HTR-8/SVneo (cell line): ENCODE measurements around the gene MBIP.

Source experiments
- DNase-seq: peaks from one replicate; pipeline ENCODE4 v3.0.0; 2011; ENCODE audit warnings: low spot score, mixed read lengths; ENCODE audit not compliant: insufficient read length
- FAIRE-seq: peaks from 2 replicates; lab custom pipeline; 2011; peaks lifted over from hg19 to GRCh38; lab: Jason Lieb, UNC

MBIP gene

DNA sequence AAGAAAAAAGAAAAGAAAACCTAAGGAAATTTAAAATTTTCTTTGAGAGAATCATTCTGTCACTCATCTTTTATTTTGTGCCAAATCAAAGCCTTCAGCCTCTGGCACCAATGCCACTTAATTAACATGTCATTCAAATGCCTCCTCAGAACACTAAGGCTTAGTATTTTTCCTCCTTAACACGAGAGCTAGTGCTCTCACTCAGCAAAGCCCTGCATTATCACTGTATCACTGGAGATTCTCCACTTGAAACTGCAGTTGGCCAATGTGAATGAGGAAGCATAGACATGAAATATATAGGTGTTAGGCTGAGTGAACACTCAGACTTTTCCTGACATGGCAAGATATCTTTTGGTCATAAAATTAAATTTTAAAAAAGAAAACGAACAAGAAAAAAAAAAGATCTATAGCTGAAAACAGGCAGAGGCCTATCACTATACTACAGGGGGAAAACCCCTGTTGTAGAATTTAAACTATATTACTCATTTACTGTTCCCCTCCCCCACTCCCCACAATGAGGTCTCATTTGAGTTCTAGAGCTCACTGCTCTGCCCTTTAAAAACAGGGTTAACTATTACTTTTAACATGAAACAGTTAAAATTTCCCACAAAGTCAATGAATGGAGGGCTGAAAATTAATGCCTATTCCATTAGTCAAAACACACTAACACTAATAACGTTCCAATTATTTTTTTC is 5.1 kb downstream of the MBIP start:
- no peak for DNase-seq
- no peak for FAIRE-seq

DNA sequence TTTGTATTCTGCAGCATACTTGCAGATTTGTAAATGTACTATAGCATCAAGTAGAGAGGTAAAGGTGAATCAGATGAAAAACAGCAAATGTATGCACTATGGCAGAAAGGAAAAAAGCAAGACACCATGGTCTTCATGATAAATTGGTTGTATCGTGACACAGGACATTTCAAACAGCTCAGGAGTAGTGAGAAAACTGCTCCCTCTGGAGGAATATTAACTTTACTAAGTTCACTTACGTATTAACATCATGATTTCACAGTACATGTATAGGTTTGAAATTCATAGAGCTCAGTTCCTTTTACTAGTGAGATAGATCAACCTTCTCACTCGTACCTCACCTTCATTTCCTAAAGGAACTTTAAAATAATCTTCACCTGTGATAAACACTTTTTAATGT is 6.5 kb downstream of the MBIP start:
- DNase-seq (no peak), FAIRE-seq (no peak)

DNA sequence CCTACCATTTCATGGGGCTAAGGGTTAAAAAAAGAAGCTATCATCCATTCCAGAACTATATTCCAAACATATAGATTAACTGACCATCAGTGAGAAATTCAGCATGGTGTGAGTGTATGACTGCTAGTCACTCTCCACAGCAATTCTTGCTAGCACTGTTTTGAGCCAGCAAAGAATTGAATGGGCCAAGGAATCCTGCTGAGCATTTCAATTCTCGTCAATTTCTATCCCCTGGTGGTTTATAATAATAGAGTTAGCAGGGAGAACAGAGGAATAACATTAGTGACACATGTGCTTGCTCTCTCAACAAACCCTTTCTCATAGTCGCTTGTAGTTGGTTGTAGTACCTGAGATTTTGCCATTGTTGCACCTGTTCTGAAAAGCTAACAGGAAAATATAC is 7.2 kb downstream of the MBIP start:
- FAIRE-seq (no peak), DNase-seq (no peak)

DNA sequence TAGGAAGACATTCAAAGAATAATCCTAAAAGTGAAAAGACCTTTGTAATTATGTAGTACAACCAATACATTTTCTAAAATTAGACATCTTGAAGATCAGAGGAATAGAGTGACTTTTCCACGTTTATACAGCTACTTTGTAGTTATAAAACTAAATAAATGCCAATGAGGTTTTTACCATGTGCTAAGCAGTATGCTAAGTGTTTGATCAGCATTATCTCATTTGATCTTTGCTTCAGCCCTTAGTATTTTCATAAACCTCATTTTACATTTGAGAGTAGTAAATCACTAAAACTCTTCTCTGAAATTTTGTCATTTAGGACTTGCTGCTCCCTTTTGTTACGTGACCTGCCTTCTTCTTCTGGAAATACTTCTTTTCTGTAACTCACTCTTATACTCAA is 13.6 kb downstream of the MBIP start:
- FAIRE-seq, result no peak
- no peak for DNase-seq

DNA sequence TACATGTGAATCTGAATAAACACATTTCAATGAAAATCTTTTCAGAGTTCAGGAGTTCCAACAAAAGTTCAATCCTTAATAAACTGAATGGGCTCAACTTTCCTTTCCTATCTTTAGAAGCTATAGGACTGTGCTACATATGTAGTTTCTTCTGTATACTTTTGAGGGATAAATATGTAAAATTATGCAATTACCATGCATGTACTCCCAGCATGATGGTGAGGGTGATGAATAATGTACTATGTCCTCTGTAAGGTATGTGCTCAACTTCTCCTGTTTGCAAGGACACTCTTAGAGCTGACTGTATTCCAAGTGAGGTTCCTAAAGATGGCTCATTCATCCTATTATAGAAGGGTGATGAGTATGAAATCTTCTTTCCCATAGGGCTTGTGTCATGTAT is 15.5 kb downstream of the MBIP start:
- FAIRE-seq, result no peak

DNA sequence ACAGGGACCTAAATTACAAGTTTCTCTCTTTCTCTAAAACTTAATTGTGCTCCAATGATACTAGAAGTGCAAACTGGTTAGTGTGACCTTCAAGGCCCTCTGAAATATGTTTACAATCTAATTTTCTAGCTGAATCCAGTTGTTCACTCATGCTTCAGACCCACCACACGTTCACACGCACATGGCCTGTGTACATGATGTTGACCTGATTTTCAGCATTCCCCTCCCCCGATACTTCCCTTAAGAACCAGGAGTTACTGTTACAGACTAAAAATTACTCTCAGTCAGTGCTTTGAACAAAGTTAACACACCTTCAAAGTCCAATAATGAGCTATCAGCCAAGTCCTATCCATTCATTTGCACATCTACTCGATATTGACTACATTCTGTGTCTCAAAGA is 16.5 kb downstream of the MBIP start:
- no peak for FAIRE-seq
- no peak for DNase-seq

More for the DNA sequence above, 15.5 kb downstream of the MBIP start:
- no peak for DNase-seq

DNA sequence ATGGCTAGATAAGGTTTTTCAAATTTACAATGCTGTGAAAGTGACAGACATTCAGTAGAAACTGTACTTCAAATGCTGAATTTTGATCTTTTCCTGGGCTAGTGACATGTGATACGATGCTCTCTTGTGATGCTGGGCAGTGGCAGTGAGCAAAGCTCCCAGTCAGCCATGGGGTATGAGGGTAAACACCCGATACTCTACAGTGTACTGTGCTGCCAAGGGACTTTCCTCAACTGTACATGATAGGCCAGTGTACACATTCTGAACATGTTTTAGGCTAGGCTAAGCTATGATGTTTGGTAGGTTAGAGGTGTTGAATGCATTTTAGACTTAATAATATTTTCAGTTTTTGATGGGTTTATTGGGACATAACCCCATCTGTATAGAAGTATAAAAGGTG is 17.6 kb downstream of the MBIP start:
- DNase-seq (no peak), FAIRE-seq (no peak)

DNA sequence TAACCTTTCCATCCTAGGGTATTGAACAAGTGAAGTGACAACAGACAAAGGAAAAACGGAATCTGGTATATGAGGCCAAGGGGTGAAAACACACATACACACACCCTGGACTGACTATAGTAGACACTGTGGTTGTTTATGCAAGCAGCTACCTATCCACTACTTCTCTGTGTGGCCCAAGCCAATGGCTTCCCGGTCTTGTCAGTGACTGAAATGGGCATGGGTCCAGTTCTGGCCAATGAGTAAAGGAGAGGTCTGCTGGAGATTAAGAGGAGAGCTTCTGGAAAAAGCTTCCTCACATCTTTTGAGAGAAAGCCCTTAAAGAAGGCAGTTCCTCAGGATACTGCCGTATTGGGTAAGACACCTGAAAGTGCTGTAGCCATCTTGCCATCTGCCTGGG is 19.3 kb downstream of the MBIP start:
- no peak for DNase-seq
- FAIRE-seq, result no peak

DNA sequence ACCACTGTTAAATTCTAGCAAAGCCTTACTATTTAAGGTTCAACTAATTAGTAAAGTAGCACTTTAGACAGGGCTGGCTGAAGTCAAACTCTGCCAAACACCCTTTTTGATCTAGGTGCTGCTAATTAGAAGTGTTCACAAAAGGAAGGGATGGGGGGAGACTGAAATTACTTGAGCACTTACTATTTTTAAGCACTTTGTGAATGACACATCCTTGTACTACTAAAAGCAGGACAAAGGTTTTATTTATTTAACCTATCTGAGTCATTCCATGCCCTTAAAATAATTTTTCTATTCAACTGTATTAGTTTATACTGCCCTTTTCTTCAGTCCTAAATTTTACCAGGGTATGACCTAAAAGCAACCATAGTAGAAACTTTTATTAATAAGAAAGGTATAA is 20.1 kb downstream of the MBIP start:
- DNase-seq, result no peak
- no peak for FAIRE-seq

DNA sequence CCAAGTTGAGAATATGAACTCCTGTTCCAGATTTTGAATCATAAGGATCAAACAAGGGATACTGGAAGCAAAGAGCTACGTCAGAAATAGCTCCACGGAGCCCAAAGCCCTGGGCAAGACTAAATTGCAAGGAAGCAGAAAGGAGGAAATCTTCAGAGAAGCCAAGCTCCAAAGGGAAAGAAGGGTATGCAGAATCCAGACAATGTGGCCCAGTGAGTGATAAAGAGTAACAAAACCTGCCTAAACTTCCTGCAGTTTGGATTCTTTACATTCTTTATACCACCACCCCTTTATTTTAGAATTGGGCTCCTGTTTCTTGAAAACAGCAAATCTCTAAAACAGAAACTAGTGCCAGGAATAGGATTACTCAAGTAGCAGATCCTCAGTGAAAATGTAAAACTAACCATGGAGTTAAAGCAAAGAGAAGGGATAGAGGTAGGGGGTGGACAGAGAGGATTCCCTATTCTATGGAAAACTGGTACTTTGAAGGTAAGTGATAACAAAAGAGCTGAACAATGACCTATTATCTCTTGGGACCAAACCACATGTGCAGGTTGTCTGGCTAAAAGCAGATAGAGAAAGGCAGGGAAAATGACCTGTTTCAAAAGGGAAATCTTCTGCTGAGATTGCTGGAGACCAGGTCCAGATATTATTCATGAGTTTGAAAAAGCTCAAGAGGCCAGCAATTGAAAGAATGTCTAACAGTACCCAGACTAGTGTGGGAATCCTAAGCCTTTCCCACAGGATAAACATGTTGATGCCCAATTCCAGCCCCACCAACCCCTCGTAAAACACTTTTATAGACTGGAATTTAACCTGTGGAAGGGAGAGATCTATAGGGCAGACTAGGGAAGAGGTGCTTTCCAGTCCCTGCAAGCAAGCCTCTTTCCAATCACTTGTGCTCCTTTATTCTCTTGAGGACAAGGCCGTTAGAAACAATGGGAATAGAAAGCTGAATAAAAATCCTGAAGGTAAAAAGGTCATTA is 24.5 kb downstream of the MBIP start:
- no peak for FAIRE-seq
- no peak for DNase-seq

DNA sequence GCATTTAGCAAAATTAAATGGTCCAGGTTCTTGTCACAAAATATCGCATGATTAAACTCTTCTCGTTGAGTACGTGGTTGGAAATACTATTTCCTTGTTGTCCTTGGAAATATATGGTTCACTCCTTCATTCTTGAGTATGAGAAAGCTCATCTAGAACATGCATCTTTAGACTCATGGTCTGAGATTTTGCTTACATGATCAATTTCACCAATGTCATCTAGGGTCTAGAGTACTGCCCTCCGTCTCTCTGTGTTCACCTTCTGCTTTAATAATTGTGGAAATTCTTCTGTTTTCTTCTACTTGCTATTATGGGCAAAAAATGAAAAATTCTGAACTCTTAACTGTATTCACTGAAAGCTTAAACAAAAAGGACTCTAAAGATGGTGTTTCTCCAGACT is 25.9 kb downstream of the MBIP start:
- DNase-seq (no peak), FAIRE-seq (no peak)

DNA sequence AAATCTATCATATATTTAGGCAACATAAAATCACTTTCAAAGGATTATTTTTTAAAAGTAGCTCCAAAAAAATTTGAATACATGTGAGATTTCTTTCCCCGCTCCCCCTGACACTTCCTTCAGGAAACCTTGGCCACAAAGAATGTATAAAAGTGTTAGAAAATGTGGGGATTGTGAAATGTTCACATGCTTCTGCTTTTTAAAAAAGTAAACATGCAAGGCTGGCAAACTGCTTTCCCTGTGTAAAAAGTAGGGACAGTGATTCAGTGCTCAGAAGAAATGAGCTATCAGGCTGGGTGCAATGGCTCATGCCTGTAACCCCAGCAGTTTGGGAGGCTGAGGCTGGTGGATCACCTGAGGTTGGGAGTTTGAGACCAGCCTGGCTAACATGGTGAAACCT is 26.6 kb downstream of the MBIP start:
- no peak for FAIRE-seq
- DNase-seq, result no peak

DNA sequence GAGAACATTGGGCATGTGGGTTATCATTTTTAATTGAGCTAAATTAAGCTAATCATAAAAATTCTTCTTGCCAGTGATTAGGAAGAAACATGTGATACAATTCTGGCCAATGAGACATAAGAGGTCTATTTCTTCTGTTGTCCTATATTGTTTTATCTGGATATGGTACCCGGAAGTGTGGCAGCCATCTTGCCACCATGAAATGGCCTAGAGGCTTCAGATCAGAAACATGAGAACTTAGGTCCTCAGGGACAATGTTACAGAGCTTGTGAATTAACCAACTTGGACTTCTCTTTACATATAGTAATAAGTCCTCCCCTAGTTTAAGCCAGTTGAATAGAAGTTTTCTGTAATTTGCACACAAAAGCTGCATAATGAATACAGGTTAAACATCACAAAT is 30.5 kb downstream of the MBIP start:
- DNase-seq, result no peak
- FAIRE-seq, result no peak

DNA sequence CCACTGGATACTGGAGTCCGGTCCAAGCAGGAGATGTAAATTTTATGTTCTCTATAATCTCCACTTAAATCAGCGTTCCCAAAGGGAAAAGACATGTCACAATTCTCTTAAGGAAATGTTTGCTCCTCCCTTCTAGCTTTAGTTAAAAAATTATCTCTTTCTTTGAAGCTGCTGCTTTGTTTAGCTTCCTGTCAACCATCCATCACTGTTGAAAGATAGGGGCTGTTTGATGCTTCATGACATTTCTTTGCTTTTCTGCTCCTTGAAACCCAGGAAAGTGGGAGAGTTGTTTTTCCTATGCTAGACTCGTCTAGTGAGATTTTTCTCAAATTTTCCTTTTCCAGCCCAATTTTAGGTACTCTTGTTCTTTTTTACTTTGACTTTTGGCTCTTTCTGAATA is 31.9 kb downstream of the MBIP start:
- FAIRE-seq (no peak), DNase-seq (no peak)

DNA sequence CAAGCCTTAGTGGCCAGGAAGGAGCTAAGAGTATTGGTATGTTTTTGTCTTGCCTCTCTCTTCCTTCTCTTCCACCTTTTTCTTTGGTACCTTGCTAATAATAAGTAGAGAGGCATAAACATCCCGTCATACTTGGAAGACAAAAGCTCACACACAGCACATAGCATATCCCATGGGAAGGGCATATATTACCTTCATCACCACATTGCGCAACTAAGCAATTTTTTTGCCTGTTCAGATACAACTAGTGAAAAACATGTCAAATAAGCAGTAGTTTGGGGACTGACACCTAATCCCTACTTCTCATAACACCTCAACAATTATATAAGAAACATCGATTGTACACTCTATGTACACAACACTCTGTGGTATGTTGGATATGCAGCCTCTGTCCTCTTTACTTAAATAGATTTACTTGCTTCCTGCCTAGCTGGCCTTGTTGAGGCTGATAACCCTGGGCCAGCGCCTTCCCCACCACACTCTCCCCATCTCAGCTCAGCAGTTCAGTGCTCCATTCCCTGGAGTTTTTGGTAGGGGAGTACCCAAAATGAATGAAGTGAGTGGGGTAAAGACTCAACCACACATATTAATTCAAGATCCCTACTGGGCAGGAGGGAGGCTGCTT is 35.4 kb downstream of the MBIP start:
- no peak for DNase-seq
- no peak for FAIRE-seq

DNA sequence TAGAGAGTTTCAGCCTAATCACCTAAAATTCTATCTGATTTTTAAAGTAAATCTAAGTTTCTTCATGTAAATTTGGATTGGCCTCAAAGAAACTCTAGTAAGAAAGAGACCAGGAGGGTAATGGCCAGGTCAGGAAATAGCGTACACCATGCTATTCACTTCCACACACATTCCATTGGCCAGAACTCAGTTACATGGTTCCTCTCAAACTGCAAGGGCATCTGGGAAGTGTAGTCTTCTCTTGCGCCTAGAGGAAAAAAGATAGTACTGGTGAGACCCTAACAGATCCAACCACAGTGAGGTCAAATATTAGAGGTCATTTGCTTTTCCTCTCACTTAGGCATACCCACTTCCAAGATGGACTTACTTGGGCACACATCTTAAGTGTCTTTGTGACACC is 39.1 kb downstream of the MBIP start:
- DNase-seq (no peak), FAIRE-seq (no peak)

DNA sequence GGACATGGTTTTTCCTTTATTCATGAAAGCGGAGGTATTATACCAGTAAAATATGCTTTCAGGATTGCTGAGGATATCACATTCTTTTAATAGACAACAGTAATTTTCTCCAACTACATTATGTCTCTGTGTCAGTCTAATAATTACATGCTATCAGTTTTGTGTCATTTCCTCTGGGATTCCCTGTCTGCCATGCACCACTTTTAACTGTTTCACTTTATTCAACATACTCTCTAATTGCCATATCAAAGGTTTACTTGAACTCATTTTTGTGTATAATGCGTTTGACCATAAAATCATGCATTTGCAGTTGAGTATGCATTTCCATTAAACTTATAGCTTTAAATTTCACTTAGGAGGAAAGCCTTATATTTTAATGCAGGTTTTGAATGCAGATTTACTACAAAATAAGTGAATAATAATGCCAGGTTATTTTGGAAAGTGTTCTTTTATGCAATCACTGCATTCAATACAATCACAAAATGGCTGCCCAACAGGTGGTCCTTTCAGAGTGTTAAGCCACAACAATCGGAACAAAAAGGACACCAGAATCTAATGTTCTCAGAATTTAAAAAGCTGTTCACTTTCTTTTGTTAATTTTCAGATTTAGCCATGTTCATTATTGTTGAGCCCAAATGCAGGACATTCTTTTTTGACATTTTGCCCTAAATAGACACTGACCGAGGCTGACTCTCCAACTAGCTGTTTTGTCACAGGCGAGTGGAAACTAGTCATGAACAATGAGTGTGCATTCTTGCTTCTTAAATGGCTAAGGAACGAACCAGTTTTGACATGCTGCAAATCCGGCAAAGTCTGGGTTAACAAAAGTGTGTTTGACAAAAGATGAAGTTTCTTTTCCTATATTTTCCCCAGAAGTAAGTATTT is 40.9 kb downstream of the MBIP start:
- FAIRE-seq, result no peak

DNA sequence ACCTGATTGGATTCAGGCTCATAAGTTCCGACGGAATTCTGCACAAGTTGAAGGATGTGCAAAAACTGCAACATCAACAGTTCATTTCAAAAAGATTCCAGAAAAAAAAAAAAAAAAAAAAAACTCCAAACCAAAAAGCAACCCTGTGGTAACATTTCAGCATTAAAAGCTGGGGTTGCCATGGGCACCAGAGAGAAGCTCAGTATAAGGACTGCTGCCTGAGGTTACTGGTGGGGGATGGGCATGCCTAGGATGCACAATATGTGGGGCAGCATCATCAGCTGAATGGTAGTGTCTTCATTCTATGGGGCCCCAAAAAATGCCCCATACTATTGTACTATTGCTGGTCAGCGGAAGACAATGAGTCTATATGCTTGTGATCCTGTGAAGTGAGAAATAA is 44.7 kb downstream of the MBIP start:
- no peak for FAIRE-seq
- no peak for DNase-seq

More for the DNA sequence above, 40.9 kb downstream of the MBIP start:
- no peak for DNase-seq

DNA sequence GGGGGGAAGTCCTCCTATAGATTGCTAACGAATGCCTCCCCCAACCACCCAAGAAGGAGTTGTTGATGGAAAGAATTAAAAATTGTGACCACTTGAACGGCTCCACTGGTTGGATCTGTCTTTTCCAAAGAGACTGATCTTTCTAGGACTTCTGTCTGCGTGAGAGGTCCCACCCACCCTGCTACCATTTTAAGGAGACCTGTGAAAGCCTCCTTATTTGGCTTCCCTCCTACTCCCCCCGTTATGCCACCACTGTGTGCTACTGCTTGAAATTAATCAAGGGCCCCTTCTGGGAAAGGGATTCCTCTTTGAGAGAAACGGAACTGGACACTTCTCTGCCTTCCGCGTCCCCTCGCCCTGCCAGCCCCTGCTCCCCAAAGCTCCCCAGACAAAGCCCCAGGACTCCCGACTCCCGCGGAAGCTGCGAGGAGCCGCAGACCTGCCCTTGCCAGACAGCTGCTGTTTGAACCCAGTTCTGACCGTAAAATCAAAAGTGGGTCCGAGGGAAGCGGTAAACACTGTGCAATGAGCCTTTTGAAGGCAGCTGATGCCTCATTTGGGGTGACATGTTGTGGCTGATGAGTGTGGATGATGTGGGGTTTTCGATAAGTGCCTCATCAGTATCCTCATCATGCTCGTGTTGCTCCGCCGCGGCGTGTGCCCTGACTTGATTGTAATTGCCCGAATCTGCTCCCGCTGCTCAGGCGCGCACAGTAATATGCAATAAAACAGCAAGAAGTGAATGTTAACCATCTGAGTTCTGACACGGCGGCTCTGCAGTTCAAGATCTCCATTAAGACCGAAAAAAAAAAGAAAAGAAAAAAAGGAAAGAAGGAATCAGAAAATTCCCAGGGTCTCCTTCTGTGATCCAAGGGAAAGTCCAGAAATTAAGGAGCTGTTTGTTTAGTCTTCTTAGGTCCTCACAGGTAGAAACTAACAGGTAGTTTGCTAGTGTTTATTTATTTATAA is 48.2 kb downstream of the MBIP start:
- DNase-seq (no peak), FAIRE-seq (no peak)
